Chondrocyte (in vitro differentiated cells): ENCODE results near the gene SAMD1. TPM values are rescaled to one million over a fixed set of nuclear protein-coding genes. Genes with fewer than 3 reads are reported as not detected.

Source experiments
- DNase-seq: peaks from one replicate; pipeline ENCODE4 v3.0.0; 2021; ENCODE audit warnings: mixed read lengths, low spot score
- H3K27ac Mint-ChIP-seq: one replicate; pipeline ENCODE4 v1.8.0; 2021; ENCODE audit warnings: mild to moderate bottlenecking, moderate library complexity, mixed read lengths; ENCODE audit not compliant: unreplicated experiment
- H3K27me3 Mint-ChIP-seq: 2 replicates; pipeline ENCODE4 v1.8.0; 2021; ENCODE audit warnings: low read depth, mixed read lengths
- H3K36me3 Mint-ChIP-seq: 2 replicates; pipeline ENCODE4 v1.8.0; 2021; ENCODE audit warnings: low read depth, mixed read lengths
- H3K4me1 Mint-ChIP-seq: 2 replicates; pipeline ENCODE4 v1.8.0; 2021; ENCODE audit warnings: low read depth, mild to moderate bottlenecking, mixed read lengths
- H3K4me3 Mint-ChIP-seq: one replicate; pipeline ENCODE4 v1.8.0; 2021; ENCODE audit warnings: mild to moderate bottlenecking, moderate library complexity, mixed read lengths; ENCODE audit not compliant: unreplicated experiment
- H3K9me3 Mint-ChIP-seq: 2 replicates; pipeline ENCODE4 v1.8.0; 2021; ENCODE audit warnings: low read depth, mixed read lengths
- CTCF ChIP-seq: fragments of 200-600 bp; sonication (generic); IDR thresholded peaks from 2 replicates; pipeline ENCODE4 v1.5.0; 2021; ENCODE audit warnings: antibody characterized with exemption, mild to moderate bottlenecking, moderate library complexity
- total RNA-seq: library from RNA; stranded (reverse); gene quantifications from 3 replicates; pipeline ENCODE4 v1.2.1, GENCODE V29; 2021

Gene SAMD1
- total RNA-seq, 1 donor from 2014 or later: 41.8 TPM

DNA sequence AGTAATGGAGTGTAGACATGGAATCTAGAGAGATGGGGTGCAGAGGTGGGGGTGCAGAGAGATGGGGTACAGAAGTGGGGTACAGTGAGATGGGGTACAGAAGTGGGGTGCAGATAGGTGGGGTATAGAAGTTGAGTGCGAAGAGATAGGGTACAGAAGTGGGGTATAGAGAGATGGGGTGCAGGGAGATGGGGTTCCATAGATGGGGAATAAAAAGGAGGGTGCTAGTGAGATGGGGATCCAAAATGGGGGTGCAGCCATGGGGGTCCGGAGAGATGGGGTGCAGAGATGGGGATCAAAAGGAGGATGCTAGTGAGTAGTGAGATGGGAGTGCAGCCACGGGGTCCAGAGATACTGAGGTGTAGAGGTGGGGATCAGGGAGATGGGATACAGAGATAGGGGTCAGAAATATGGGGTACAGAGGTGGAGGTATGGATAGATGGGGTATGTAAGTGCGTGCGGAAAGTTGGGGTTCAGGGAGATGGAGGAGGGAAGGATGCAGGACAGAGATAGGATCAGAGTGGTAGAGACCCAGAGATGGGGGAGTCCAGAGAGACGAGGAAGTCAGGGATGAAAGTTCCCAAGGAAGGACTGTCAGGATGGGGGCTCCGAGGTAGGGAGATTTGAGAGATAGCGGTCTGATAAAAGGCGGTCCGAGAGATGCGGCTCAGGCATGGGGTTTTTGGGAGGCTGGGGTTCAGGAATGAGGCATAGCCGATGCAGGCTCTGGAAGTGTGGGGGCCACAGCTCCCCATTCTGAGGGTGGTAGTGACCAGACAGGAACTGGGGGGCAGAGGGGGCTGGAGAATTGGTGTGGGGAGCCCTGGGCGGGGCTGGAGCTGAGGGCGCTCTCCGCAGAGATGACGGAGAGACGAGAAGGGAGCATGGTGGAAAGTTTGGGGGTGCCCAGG, 32.1 kb downstream of the SAMD1 start:
- Mint-ChIP-seq H3K9me3 (no peaks in the 10 kb centered on the region), H3K4me3 (peak overlapping the region; percentile 72), H3K4me1 (peaks cover 11% of the 10 kb centered on the region), H3K27me3 (peaks cover 3% of the 10 kb centered on the region), H3K36me3 (no peaks in the 10 kb centered on the region), H3K27ac (no peak overlapping the region)
- no peak for DNase-seq
- no peak for TF ChIP-seq CTCF

GRCh38 chr19:14056741-14057356, 33.7 kb downstream of the SAMD1 start:
- Mint-ChIP-seq H3K4me1 (peaks cover 11% of the 10 kb centered on the region), H3K36me3 (peaks cover 1% of the 10 kb centered on the region), H3K27ac (no peak overlapping the region), H3K9me3 (no peaks in the 10 kb centered on the region), H3K27me3 (peaks cover 3% of the 10 kb centered on the region), H3K4me3 (peak overlapping the region; percentile 55)
- TF ChIP-seq CTCF: no peak
- no peak for DNase-seq

- Mint-ChIP-seq H3K27me3 (peaks cover 3% of the 10 kb centered on the region), H3K4me3 (no peak overlapping the region), H3K4me1 (peaks cover 11% of the 10 kb centered on the region)
These were observed 34.4 kb downstream of the SAMD1 start for GRCh38 chr19:14056069-14056666.

DNA sequence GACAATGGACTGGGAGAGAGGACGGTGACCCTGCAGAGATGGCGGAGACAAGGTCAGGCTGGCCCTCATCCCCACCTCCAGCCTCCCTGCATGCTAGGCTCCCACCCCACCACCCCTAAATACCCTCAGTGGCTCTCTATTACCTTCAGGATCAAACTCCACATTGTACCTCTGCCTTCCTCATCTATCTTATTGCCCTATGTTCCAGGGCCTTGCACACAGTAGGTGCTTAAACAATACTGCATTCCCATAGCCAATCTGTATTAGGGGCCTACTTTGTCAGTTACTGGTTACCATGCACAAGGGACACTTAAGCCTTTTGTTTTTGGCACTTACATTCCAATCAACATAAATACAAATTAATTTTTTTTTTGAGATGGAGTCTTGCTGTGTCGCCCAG, 35.2 kb downstream of the SAMD1 start:
- Mint-ChIP-seq H3K4me3 (no peak overlapping the region), H3K27ac (no peak overlapping the region), H3K4me1 (peaks cover 11% of the 10 kb centered on the region), H3K9me3 (no peaks in the 10 kb centered on the region), H3K27me3 (peaks cover 3% of the 10 kb centered on the region), H3K36me3 (peaks cover 1% of the 10 kb centered on the region)
- TF ChIP-seq CTCF: no peak
- DNase-seq: no peak

More at GRCh38 chr19:14056069-14056666, 34.4 kb downstream of the SAMD1 start:
- Mint-ChIP-seq H3K36me3 (peaks cover 1% of the 10 kb centered on the region), H3K9me3 (no peaks in the 10 kb centered on the region), H3K27ac (no peak overlapping the region)
- no peak for TF ChIP-seq CTCF
- DNase-seq: no peak

DNA sequence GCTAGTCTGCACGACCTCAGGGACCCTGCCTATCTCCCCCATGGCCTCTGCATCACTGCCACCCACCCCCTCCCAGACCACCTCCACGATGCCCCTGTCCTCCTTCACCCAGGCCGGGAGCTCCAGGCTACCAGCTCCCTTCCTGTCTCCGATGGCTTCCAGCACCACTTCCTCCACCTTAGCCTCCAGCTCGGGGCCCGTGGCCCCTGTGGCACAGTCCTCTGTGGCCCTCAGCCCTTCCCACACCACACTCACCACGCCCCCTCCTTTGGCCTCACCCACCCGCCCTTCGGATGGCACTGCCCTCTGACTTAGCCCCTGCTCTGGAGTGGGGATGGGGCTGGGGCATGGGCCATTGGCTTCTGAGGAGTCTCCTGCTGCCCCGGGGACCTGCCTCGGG, 35.8 kb downstream of the SAMD1 start:
- no peaks in the 10 kb centered on the region for H3K9me3 Mint-ChIP-seq
- DNase-seq: peak; percentile 89
- peaks cover 11% of the 10 kb centered on the region for H3K4me1 Mint-ChIP-seq
- H3K27ac Mint-ChIP-seq: no peak overlapping the region
- peaks cover 3% of the 10 kb centered on the region for H3K27me3 Mint-ChIP-seq
- no peak overlapping the region for H3K4me3 Mint-ChIP-seq
- no peak for TF ChIP-seq CTCF
- H3K36me3 Mint-ChIP-seq: peaks cover 1% of the 10 kb centered on the region
